NCI-H446 treated with DMSO at 0.1 percent for 48 hours (cell line): ENCODE measurements around the gene KIF12.

Source experiments
- DNase-seq: peaks from one replicate; lab custom pipeline; 2025; lab: John Stamatoyannopoulos, UW

Gene KIF12

DNA sequence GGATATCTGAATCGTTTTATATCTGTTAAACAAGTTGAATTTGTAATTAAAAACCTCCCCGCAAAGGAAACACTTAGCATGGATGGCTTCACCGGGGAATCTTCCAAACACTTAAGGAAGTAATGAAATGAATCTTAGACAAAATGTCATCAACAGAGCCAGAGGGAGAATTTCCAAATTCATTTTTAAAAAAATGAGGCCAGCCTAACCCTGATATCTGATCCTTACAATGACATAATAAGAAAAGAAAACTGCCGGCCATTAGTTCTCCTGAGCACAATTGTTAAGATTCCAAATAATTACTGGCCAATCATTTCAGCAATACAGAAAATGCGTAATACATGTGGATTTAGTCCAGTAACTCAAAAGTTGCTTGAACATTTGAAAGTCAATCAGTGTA lies 6.1 kb upstream of the KIF12 start:
- no peak for DNase-seq

DNA sequence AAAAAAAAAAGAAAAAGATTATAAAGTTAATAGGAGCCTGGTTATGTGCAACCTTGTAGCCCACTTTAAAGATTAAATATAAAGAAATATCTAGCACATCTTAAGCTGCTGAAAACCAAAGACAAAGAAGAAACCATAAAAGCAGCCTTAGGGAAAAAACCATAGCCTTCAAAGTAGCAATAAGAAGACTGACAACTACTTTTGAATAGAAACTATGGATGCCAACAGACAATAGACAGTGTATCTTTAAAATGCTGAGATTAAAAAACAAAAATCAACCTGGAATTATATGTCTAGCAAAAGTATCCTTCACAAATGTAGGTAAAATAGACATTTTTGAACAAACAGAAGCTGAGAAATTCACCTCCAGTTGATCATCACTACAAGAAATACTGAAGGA lies 3.4 kb upstream of the KIF12 start:
- DNase-seq: no peak

DNA sequence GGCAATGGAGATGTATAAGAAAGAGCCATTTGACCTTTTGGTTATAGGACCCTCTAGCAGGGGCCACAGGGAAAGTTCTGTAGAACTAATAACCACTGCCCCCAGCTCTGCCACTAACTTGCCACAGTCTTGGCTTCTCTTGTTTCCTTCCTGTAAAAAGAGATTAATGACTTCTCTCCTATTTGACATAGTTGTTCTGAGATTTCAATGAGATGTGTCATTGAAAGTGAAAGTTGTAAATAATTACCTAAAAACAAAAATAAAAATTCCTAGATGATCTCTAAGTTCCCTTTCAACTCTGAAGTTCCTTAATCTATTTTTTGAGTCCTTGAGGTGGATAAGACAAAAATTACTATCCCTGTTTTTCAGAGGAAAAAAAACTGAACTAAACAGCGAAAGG lies 1.4 kb upstream of the KIF12 start:
- DNase-seq: no peak

DNA sequence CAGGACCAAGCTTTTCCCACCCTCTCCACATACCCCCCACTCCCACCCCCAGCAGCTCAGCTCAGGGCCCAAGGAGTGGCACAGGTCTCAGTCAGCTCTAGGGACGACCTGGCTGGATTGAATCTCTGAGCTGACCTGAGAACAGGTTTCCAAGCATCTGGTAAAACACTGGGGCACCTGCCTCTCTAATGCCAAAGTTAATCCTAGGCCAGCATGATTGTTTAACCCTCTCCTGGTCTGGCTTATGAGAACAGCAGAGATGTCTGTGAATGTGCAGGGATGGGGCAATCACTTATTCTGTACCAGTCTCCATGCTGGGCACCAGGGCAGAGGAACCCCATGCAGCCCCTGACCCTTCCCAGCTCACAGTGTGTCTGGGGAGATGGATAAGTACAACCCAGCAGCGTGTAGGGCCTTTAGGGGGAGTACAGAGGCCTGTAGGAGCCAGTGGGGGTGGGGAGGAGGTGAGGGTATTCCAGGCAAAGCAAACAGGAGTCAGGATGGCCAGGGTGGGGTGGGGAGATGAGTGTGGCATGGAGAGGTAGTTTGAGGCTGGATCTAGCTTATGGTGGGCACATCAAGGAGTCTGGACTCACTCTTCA lies 678 bp upstream of the KIF12 start:
- DNase-seq: no peak

DNA sequence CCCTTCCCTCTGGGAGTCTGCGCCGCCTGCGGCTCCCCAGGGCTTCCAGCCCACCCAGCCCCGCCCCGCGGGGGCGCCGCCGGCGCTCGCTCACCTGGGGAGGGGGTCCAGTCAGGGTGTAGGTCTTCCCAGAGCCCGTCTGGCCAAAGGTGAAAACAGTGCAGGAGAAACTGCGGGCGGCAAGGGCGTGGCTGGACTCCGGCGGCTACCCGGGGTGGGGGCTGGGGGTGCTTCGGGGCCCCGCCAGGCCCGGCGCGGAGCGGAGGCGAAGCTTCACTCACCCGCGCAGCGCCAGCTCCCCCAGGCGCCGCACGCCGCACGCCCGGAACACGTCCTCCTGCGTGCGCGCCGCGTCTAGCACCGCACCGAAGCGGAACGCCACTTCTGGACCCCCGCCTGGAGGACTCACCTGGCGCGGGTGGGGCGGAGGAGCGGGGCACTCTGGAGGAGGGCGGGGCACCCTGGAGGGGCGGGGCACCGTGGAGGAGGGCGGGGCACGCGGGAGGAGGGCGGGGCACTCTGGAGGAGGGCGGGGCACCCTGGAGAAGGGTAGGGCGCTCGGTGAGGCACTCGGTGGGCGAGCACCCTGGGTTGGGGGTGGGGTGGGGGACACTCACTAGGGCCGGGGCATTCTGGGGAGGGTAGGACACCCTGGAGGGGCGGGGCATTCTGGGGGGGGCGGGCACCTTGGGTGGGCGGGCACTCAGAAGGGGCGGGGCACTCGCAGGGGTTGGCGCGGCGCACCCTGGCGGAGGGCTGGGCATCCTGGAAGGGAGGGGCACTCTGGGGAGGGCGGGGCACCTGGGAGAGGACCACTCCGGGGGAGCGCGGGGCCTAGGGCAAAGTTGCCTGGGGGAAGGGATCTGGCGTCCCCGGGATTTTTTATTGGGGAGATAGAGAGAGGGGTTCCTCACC lies 814 bp downstream of the KIF12 start:
- no peak for DNase-seq

DNA sequence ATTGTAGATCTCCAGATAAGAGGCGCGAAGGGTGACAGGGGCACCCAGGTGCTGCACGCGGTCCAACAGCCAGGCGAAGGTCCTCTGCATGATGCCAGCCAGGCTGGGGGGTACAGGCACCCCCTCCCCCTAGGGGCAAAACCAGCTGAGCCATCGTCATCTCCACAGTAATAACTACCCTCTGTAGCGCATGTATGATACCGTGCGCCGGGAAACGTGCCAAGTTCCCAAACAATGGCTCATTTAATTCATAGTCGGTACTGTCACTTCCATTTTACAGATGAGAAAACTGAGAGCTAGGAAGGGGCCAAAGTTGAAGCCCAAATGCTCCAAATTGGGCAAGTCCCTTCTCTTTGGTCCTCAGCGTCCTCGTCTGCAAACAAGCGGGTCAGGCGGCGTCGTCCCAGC lies 1.5 kb downstream of the KIF12 start:
- DNase-seq: no peak

DNA sequence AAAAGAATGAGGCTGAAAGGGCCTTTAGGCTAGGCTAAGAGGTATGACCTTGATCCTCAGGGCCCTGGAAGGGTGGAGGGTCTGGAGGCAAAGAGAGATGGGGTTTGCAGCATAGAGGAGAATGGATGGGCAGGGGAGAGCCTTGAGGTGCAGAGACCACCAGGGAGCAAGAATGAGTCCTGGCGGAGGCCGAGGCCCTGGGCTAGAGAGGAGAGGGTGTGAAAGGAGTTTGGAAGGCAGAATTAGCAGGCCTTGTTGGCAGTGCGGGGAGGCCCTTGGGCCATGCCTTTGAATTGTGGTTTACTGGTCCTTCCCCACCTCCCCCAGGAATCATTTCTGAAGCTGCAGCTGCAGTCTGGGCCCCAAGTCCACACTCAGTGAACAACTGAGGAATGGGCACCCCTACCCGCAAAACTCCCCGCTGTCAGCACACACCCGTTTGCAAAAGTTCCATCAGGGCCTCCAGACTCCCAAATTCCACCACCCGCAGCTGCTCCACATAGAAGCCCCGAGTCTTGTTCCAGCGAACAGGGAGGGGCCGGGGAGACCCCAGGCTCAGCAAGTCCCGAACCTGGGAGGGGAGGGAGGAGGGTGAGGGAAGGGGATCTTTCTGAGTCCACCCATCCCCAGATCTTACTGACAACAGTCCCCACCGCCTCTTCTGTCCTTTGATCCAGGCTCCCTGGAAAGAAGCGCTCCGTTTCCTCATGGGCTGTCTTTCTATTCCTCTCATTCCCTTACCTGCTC lies 2.1 kb downstream of the KIF12 start:
- no peak for DNase-seq

DNA sequence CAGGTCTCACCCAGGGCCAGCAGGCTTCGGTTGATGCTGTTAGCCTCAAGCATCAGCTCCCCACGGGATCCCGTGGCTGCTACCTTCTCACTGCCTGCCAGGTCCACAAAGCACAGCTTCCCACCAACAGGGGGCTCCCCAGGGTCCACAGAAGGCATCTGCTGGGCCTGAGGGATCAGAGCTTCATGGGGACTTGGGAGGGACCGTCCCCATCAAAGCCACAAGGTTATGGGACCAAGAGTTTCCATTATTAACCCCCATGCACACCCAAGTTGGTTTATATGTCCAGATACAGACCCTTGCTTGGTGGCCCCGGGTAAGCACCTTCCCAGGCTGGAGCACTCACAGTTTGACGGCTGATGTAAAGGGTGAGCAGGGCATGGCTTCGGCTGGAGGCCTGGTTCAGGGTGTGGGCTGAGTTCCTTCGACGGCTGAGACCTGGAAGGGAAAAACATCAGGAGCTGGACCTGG lies 3.0 kb downstream of the KIF12 start:
- no peak for DNase-seq

DNA sequence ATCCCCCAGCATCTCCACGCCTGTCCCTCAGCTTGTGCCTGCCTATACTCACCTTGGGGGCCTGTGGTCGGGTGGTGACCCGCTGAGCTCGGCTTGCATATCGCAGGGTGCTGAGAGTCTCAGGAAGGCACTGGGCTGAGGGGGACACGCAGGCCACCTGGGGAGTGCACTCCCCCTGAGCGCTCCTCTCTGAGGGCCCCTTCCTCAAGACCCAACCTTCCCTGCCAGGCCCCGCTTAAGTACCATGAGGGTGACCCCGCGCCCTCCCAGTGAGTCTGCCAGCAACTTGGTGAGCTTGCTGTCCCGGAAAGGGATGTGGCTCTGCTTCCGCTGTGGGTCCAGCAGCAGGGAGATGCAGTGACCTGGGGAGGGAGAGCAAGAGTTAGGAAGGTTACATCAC lies 4.1 kb downstream of the KIF12 start:
- no peak for DNase-seq

DNA sequence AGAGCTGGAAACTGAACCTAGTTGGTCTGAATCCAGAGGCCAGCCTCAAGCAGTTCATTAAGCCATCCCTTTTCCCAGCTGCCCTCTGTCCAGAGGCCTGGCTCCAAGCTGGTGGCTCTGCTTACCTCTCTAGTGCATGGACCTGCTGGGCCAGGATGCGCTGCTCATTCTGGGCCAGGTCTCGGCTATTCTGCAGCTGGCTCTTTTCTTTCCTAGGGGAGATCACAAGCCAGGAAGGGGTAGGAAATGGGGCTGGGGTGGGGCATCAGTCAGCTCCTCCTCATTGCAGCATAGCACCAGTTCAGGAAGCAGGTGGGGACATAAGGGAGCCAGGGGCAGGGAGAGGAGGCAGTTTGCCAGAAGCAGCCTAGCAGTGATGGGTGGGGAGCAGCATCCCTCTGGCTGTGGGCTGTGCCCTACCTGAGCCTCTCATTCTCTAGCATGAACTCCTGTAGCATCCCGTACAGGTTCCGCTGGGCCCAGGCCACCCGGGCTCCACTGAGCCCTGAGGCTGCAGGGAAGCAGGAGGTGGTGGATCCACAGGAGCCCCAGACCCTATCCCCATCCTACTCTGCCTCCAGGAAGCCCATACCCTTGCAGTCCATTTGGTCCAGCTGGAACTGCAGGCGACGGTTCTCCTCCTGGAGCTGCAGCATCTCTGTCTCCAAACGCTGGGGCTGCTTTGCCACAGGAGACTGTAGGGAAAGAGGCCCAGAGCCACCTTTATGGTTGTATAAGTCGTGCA lies 5.2 kb downstream of the KIF12 start:
- no peak for DNase-seq

DNA sequence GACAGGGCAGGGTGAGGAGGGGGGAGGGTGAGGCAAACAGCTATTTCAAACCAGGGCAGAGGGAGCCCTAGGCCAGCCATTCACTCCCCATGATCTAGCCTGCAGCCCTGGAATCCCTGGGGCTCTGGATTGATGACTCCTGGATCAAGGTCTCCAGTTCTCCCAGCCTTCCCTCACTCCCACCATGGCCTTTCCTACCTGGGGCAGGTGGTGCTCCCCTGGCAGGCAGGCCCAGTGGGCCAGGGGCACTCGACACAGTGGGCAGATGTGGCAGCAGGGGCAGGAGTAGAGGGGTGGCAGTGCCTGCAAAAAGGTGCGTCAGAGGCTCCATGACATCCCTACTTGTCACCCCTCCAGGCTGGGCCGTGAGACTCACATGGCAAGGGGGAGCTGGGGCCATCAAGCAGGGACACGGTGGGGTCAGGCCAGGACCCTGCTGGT lies 6.0 kb downstream of the KIF12 start:
- no peak for DNase-seq

DNA sequence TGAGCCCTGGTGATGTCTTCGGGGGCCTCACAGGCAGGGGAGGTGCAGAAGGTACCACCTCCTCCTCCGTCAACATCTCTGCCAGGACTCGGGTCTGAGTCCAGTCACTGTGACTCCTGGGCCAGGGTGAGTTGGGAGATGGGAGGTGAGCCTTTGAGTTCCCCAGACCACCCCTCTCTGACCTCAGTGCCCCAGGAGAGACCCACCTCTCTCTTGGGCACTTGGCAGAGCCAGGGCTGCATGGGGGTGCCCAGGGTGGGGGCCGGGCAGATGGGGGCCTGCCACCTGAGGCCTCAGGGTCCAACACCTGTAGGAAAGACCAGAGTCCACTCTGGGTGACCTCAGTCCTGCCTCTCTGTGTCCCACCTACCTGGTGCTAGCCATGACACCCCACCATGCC lies 6.8 kb downstream of the KIF12 start:
- no peak for DNase-seq

DNA sequence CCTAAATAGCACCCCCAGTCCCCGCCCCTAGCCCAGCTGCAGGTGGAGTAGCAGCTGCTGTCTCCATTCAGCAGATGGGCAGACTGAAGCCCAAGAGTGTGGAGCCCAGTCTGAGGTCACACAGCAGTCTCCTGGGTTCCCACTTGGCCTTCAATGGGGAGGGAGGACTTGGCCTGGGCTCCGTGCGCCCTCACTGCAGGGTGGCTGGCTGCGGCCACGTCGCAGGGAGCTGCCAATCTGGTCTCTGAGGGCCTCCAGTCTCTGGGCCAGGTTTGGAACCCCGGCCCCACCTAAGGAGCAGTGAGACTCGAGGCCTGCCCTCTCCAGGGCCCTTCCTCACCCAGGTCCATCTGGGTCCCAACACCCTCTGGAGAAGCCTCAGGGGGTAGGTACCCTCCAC lies 7.4 kb downstream of the KIF12 start:
- DNase-seq: no peak

DNA sequence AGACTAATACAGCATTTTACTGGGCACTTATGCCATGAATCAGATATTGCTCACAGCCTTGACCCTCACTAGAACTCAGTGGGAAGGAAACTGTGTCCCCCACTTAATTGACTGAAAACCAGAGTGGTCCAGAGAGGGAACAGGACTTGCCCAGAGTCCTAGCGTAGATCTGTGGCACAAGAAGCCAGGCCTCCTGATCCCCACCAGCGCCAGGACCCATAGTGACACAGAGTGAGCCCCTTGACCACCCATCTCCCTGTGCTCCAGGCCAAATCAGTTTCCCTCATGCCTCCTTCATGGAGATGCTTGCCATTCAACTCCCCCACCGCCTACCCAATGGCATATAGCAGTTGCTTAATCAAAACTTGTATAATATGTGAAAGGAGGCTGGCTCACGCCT lies 8.3 kb downstream of the KIF12 start:
- DNase-seq: no peak

DNA sequence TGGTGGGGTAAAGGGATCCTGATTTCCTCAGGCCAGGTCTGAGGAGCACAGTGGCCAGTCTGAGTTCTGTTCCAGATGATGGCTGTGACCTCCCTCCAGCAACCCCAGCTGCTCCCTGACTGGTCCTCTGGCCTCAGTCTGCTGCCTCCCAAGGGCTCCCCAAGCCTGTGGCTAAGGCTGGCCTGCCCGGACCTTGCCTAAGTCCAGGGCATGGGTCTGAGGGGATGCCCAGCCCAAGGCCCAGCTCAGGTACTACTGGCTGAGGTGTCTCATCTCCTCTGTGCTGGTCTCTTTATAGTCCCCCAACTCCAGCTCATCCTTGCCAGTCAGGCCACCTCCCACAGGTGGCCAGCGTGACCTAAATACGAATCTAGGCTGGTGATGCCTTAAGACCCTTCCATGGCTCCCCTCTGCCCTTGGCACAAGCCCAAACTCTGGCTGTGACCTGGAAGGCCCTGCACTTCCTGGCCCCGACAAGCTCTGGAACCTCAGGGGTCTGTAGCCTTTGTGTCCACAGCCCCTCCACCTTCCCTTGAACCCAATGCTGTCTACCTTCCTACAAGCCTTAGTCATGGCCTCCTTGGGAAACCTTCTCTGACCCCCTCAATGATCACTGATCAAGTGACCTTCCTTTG lies 9.8 kb downstream of the KIF12 start:
- no peak for DNase-seq

DNA sequence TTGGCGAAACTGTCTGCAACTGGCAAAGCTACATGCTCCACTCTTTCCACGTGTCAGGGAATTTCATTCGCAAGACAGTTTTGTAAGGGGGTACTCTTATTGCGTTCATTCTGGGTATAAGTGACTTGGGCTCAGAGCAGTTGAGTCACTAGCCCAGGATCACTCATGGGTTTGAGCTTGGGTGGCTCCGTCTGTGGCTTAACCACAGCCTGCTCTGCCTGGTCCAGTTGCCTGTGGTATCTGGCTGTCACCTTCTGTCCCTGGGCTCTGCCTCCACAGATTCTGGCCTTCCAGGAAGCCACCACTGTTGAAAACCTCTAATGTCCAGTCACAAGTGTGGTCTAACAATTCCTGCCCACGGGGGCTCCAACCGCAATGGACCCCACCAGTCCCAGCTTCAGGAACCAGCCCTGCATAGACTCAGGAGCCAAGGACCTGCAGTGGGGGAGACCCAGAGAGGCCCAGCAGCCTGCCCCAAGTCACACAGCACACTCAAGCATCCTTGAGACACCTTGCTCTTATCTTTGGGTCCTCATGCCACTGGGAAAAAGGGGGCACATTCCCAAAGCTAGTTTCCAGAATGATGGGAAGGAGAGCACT lies 10.4 kb downstream of the KIF12 start:
- DNase-seq: no peak

DNA sequence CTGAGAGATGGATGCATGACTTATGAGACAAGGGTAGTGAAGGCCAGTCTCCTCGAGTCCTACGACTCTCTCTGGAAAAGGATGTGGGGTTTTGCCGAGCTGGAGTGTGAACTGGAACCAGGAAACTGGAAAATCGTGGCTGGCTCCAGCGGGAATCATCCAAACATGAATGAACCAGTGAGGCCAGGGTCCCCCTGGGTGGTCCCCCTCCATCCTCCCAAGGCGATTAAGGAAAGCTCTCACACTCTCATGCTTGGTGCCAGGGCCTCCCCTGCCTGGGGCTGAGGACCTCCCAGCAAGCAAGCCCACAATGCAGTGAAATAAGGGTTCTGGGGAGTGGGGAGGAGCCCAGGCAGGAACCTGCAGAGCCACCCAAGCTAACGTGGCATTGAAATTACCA lies 11.4 kb downstream of the KIF12 start:
- no peak for DNase-seq

DNA sequence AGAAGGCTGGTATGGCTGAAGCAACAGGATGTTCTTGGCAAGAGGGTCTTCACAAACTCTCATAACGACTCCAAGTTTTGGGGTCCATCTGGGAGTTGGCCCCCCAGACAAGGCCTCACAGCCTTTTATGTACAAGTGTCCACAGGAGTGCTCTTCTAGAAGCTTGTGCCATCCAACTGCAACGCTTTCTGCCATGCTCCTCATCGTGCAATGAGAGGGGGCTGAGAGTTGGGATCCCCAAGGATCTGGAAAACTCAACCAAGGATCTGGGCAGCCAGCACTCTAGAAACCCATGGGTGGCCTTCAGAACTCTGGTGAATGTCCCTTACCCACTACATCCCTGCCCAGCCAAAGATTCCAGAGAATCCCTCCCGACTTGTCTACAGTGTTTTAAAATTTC lies 12.5 kb downstream of the KIF12 start:
- DNase-seq: no peak

DNA sequence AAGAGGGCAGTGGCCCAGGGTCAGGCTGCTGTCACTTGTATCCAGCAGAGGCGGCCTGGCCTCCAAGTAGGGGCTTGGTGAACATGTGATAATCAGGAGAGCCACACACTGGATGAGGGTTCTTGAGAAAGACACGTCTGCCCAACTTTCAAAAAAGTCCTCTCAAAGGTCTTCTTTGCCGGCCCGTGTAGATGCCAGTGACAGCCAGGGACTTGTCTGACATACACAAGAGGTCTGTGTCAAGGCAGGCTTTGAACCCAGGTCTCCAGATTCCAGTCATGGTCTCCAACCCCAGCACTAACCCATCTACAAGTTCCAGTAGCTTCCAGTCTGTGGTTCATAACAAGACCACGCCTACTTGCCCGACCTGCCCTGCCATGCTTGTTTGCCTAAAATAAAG lies 13.1 kb downstream of the KIF12 start:
- DNase-seq: no peak

DNA sequence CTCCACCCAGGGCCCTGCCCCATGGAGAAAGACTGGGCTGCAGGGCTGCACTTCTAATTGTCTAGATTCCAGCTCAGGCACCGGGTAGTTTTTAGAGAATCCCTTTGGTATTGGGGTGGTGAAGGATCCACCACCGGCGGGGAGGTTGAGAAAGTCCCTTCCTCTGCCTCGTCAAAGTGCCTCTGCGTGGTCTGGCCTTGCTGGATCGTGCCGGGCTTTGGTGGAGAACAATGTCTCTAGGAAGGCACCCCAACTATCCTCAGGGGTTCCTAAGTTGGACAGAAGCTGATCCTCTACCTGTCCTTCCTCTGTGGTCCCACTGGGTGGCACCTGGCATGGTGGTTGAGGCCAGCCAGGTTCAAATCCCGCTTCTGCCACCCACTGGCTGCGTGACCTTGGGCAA lies 13.7 kb downstream of the KIF12 start:
- DNase-seq: no peak
